ENCODE results near the gene C4orf51. TPM values are rescaled to one million over a fixed set of nuclear protein-coding genes. Genes with fewer than 3 reads are reported as not detected.
"Not testable (repeated sequence)": the region's sequence is repeated elsewhere in the genome, so short reads cannot be mapped to it uniquely, and the experiment has no call there.

C4orf51 gene
- total RNA-seq, 1 donor from 2014 or later, result not detected

DNA sequence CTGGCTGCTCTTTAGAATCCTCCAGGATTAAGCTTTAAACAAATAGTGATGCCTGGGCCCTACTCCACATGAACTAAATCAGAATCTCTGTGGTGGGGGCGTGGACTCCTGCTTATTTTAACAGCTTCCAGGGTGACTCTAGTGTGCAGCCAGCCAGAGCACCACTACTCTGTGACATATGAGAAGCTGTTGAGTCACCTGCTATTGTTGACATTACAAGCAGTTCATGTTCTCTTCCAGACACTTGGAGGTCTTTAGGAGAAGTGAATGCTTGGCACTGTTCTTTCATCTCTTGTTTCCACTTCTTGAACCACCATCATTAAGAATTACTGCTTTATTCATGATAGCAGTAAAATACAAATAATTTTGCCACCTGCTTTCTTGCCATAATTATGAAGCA, 426 bp upstream of the C4orf51 start:
- H3K4me1 ChIP-seq, result peaks cover 13% of the 10 kb centered on the region
- peaks cover 3% of the 10 kb centered on the region for H3K9me3 ChIP-seq
- ATAC-seq (peak; percentile 94 to 96), DNase-seq (peak; percentile 61)
- H3K36me3 ChIP-seq, result no peaks in the 10 kb centered on the region
- H3K27ac ChIP-seq, result peak overlapping the region; percentile 56
- no peak overlapping the region for H3K4me3 ChIP-seq
- H3K27me3 ChIP-seq (ENCODE audit: low read depth), result no peaks in the 10 kb centered on the region
- intact Hi-C loops (cut with DNase I), result no loop called here
- TF ChIP-seq, protein P1, sequence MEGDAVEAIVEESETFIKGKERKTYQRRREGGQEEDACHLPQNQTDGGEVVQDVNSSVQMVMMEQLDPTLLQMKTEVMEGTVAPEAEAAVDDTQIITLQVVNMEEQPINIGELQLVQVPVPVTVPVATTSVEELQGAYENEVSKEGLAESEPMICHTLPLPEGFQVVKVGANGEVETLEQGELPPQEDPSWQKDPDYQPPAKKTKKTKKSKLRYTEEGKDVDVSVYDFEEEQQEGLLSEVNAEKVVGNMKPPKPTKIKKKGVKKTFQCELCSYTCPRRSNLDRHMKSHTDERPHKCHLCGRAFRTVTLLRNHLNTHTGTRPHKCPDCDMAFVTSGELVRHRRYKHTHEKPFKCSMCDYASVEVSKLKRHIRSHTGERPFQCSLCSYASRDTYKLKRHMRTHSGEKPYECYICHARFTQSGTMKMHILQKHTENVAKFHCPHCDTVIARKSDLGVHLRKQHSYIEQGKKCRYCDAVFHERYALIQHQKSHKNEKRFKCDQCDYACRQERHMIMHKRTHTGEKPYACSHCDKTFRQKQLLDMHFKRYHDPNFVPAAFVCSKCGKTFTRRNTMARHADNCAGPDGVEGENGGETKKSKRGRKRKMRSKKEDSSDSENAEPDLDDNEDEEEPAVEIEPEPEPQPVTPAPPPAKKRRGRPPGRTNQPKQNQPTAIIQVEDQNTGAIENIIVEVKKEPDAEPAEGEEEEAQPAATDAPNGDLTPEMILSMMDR (IDR thresholded peaks at IDR 0.05), result no peak

DNA sequence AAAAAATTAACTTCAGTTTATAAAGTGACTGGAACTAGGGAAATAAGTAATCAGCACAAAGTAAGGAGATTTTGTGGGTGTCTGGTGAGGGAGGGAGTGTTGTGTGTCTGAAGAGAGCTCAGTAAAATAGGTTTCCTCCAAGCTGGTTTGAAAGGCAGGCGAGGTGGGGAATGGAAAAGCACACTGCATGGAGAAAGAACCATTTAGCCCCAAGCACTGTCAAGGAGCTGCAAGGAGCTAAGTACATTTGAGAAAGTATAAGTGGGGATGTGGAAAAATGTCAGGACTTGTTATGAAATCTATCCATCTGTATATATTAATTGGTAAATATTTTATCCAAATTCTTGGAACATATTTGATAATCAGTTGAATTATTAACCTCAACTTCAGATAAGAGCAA, 956 bp downstream of the C4orf51 start:
- ATAC-seq, result peak in 1 of 2 donors; percentile 61
- Histone ChIP-seq H3K9me3 (peaks cover 3% of the 10 kb centered on the region), H3K27ac (peak overlapping the region; percentile 56), H3K36me3 (no peaks in the 10 kb centered on the region), H3K4me1 (peaks cover 13% of the 10 kb centered on the region), H3K4me3 (no peak overlapping the region), H3K27me3 (ENCODE audit: low read depth) (no peaks in the 10 kb centered on the region)
- intact Hi-C loops (cut with DNase I), result no loop called here
- TF ChIP-seq, protein P1 (IDR thresholded peaks at IDR 0.05), result no peak
- DNase-seq, result no peak

DNA sequence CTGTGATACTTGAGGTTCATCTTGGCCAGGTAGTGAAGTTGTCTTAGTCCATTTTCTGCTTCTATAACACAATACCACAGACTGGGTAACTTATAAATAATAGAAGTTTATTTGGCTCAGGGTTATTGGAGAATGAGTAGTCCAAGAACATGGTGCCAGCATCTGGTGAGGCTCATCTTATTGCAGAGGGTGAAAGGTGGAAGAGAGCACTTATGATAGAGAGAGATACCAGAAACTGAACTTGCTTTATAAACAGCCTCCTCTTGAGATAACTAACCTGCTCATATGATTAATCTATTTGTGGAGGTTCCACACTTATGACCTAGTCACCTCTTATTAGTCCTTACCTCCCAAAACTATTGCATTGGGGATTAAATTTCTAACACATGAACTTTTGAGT, 1.6 kb downstream of the C4orf51 start:
- Histone ChIP-seq H3K4me1 (peaks cover 13% of the 10 kb centered on the region), H3K27ac (no peak overlapping the region), H3K36me3 (no peaks in the 10 kb centered on the region), H3K27me3 (ENCODE audit: low read depth) (no peaks in the 10 kb centered on the region), H3K9me3 (peaks cover 3% of the 10 kb centered on the region), H3K4me3 (no peak overlapping the region)
- DNase-seq (no peak), ATAC-seq (no peak)
- TF ChIP-seq, protein P1 (IDR thresholded peaks at IDR 0.05), result no peak
- intact Hi-C loops (cut with DNase I), result no loop called here

DNA sequence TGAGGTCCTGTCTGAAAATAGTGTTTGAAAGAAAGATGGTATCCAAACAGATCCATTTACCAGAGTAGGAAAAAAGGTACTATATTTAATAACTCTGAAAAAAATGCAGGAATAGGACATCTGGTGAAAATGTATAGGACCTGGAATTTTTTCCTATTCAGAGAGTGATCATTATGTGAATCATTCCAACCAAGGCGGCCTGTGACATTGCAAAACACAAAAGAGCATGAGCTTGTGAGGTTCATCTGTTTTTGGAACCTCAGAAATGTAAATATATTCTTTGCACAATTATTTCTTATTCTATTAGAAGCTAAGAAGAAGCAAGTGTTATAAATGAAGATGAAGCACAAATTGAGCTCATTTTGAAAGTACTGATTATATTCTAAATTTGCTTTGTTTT, 2.0 kb downstream of the C4orf51 start:
- no peak for DNase-seq
- intact Hi-C loops (cut with DNase I), result no loop called here
- ATAC-seq, result no peak
- no peak overlapping the region for H3K27ac ChIP-seq
- no peaks in the 10 kb centered on the region for H3K27me3 ChIP-seq (ENCODE audit: low read depth)
- H3K4me3 ChIP-seq, result no peak overlapping the region
- H3K4me1 ChIP-seq, result peaks cover 13% of the 10 kb centered on the region
- peaks cover 3% of the 10 kb centered on the region for H3K9me3 ChIP-seq
- no peaks in the 10 kb centered on the region for H3K36me3 ChIP-seq
- TF ChIP-seq, protein P1 (IDR thresholded peaks at IDR 0.05), result no peak

DNA sequence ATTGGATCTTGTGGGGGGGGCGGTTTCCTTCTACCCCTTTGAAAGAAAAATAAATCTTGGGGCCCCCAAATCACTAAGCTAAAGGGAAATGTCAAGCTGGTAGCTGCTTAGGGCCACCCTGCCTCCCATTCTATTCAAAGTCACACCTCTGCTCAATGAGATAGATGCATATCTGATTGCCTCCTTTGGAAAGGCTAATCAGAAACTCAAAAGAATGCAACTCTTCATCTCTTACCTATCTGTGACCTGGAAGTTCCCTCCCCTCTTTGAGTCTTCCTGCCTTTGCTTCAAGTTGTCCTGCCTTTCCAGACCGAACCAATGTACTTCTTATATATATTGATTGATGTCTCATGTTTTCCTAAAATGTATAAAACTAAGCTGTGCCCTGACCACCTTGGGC, 7.0 kb downstream of the C4orf51 start:
- Histone ChIP-seq H3K27me3 (ENCODE audit: low read depth) (no peaks in the 10 kb centered on the region), H3K4me3 (no peak overlapping the region), H3K27ac (no peak overlapping the region), H3K36me3 (no peaks in the 10 kb centered on the region), H3K9me3 (no peaks in the 10 kb centered on the region), H3K4me1 (no peaks in the 10 kb centered on the region)
- intact Hi-C loops (cut with DNase I), result no loop called here
- TF ChIP-seq, protein P1 (IDR thresholded peaks at IDR 0.05), result no peak
- DNase-seq (no peak), ATAC-seq (no peak)

DNA sequence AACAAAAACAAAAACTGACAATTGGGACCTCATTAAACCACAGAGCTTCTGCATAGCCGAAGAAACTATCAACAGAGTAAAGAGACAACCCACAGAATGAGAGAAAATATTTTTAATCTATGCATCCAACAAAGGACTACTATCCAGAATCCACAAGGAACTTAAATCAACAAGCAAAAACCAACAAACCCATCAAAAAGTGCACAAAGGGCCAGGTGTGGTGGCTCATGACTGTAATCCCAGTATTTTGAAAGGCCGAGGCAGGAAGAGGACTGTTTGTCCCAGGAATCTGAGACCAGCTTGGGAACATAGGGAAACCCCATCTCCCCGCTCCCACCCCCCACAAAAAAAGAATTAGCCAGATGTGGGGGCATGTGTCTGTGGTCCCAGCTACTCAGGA, 10.7 kb downstream of the C4orf51 start:
- intact Hi-C loops (cut with DNase I), result no loop called here
- ATAC-seq, result no peak
- no peak overlapping the region for H3K27ac ChIP-seq

DNA sequence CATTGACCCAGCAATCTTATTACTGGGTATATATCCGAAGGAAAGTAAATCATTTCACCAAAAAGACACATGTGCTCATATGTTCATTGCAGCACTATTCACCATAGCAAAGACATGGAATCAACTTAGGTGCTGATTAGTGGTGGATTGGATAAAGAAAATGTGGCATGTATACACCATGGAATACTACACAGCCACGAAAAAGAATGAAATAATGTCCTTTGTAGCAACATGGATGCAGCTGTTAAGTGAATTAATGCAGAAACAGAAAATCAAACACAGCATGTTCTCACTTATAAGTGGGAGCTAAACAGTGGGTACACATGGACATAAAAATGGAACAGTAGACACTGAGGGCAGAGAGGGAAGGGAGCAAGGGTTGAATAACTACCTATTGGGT, 11.5 kb downstream of the C4orf51 start:
- DNase-seq; intact Hi-C loops (cut with DNase I): not testable (repeated sequence)

More for the DNA sequence above, 10.7 kb downstream of the C4orf51 start:
- DNase-seq, result no peak
- H3K4me1 ChIP-seq, result no peaks in the 10 kb centered on the region
- TF ChIP-seq, protein P1 (IDR thresholded peaks at IDR 0.05), result no peak
- H3K4me3 ChIP-seq, result no peak overlapping the region
- H3K36me3 ChIP-seq, result no peaks in the 10 kb centered on the region
- H3K27me3 ChIP-seq (ENCODE audit: low read depth), result no peaks in the 10 kb centered on the region
- no peaks in the 10 kb centered on the region for H3K9me3 ChIP-seq

More for the DNA sequence above, 11.5 kb downstream of the C4orf51 start:
- not testable (repeated sequence) for H3K9me3 ChIP-seq; H3K27me3 ChIP-seq (ENCODE audit: low read depth); ATAC-seq; H3K4me3 ChIP-seq; H3K4me1 ChIP-seq; H3K27ac ChIP-seq; H3K36me3 ChIP-seq
